Measurements from ENCODE around the gene DNHD1. TPM values are rescaled to one million over a fixed set of nuclear protein-coding genes. Genes with fewer than 3 reads are reported as not detected.
A peak's percentile ranks its signal among the peaks of the same experiment; 100 is the strongest.

DNHD1 gene
- total and polyA plus RNA-seq, 2 of the 13 experiments (the other 11 are each of a cell fraction or from before 2014, with no cell fraction given): 2.7 to 9.3 TPM

DNA sequence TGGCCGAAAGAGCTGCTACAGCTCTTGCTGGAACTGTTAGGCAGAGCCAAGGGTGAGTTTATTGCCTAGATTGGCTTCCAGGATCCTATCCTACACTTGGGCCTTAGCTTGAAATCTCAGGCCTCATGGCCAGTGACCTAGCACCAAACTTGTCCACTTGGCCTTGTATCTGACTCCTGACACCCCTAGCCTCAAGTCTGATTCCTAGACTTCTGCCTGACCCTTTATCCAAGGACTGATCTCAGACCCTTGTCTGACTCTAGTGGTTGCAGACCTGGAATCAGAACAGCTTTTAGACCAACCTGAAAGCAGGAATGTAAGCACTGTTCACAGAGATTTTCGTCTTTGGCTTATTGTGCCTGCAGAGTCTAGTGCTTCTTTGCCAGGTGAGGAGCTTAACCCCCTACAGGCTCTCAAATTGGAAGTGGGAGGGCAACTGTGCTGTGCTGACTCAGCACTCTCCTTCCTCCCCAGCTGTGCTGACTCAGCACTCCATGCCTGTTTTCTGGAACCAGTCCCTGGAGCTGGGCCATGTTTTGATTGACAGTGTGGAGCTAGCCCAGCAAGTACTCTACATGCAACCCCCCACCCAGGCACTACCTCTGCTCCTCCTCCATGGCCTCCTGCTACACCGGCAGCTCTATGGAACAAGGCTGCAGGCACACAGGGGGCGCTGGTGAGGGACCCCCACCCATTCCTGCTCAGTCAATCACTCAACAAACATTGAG is 71.3 kb downstream of the DNHD1 start (continued):
- no peak for TF ChIP-seq GZF1 (CRISPR knock-in tag; IDR thresholded peaks at IDR 0.05)
- peak; percentile 100 for TF ChIP-seq MAFK (conservative IDR thresholded peaks at IDR 0.05 in 1 of 2, IDR thresholded peaks at IDR 0.05 in 1 of 2; ENCODE audit: low read length in 2 of 2)
- TF ChIP-seq HNF4A (CRISPR knock-in tag; IDR thresholded peaks at IDR 0.05): no peak
- TF ChIP-seq FOSL2 (CRISPR knock-in tag; IDR thresholded peaks at IDR 0.05): no peak
- no peak for TF ChIP-seq STAG1 (CRISPR knock-in tag; IDR thresholded peaks at IDR 0.05)

DNA sequence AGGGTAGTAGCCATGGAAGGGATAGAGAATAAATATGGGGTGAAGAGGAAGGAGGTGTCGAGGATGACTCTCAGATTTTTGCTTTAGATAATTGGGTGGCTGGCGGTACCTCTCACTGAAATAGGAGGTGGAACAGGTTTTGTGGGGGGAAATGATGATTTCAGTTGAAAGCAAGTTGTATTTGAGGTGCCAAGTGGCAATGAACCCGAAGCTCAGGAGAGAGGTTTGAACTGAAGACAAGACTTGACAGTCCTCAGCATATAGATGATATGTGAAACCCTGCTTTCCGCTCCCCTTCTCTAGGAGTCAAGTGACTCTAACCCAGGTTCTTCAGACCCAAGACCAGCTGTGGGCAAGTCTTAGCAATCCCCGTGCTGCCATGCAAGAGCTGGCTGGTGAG is 72.6 kb downstream of the DNHD1 start:
- no peaks in the 10 kb centered on the region for H3K4me1 ChIP-seq (ENCODE audit: insufficient read depth, low read length)
- DNase-seq (ENCODE audit: low spot score) (no peak), FAIRE-seq (no peak), ATAC-seq (no peak)
- in situ Hi-C loops (cut with HindIII; ENCODE audit: extremely low pct_ligation_motif_present, low pct_unique_long_range_greater_than_20kb) (no loop called here), intact Hi-C loops (cut with micrococcal nuclease; ENCODE audit: unreplicated experiment) (no loop called here)
- H3K9me3 ChIP-seq (ENCODE audit: low read length): no peaks in the 10 kb centered on the region
- H4K20me1 ChIP-seq (ENCODE audit: insufficient read depth, low read length): no peaks in the 10 kb centered on the region
- BruUV-seq (replicated peaks): no TSS peak
- no peaks in the 10 kb centered on the region for H3K36me3 ChIP-seq (replicated peaks in 1 of 2; ENCODE audit: control insufficient read depth in 1 of 2, insufficient read depth in 2 of 2, low read length in 2 of 2)
- H3K9ac ChIP-seq (ENCODE audit: insufficient read depth, low read depth, low read length): no peak overlapping the region
- ChIA-PET CTCF (ENCODE audit: low intra/inter-chr PET ratio, low total read pairs) (no interaction called here), POLR2A (no interaction called here)
- no peaks in the 10 kb centered on the region for H3K79me2 ChIP-seq (ENCODE audit: insufficient read depth, low read length)
- no peak overlapping the region for H3K4me3 ChIP-seq (replicated peaks in 1 of 3; ENCODE audit: insufficient read depth in 1 of 3, low read depth in 2 of 3, low read length in 3 of 3)
- H3K27me3 ChIP-seq (ENCODE audit: control insufficient read depth in 1 of 2, insufficient read depth in 2 of 2, low read length in 2 of 2): no peaks in the 10 kb centered on the region
- H3K27ac ChIP-seq (ENCODE audit: extremely low read length, insufficient read depth, low read length): no peak overlapping the region
- H3K4me2 ChIP-seq (ENCODE audit: low read depth, low read length): no peak overlapping the region
- 74% methylated on average over 4 of the region's 5 CpGs for WGBS (ENCODE audit: low lambda C conversion rate)
- no peak overlapping the region for H2AFZ ChIP-seq (ENCODE audit: low read length)
- TF ChIP-seq, protein P1, sequence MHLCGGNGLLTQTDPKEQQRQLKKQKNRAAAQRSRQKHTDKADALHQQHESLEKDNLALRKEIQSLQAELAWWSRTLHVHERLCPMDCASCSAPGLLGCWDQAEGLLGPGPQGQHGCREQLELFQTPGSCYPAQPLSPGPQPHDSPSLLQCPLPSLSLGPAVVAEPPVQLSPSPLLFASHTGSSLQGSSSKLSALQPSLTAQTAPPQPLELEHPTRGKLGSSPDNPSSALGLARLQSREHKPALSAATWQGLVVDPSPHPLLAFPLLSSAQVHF (CRISPR knock-in tag; IDR thresholded peaks at IDR 0.05): no peak
- TF ChIP-seq, protein P2, sequence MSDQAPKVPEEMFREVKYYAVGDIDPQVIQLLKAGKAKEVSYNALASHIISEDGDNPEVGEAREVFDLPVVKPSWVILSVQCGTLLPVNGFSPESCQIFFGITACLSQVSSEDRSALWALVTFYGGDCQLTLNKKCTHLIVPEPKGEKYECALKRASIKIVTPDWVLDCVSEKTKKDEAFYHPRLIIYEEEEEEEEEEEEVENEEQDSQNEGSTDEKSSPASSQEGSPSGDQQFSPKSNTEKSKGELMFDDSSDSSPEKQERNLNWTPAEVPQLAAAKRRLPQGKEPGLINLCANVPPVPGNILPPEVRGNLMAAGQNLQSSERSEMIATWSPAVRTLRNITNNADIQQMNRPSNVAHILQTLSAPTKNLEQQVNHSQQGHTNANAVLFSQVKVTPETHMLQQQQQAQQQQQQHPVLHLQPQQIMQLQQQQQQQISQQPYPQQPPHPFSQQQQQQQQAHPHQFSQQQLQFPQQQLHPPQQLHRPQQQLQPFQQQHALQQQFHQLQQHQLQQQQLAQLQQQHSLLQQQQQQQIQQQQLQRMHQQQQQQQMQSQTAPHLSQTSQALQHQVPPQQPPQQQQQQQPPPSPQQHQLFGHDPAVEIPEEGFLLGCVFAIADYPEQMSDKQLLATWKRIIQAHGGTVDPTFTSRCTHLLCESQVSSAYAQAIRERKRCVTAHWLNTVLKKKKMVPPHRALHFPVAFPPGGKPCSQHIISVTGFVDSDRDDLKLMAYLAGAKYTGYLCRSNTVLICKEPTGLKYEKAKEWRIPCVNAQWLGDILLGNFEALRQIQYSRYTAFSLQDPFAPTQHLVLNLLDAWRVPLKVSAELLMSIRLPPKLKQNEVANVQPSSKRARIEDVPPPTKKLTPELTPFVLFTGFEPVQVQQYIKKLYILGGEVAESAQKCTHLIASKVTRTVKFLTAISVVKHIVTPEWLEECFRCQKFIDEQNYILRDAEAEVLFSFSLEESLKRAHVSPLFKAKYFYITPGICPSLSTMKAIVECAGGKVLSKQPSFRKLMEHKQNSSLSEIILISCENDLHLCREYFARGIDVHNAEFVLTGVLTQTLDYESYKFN (CRISPR knock-in tag; conservative IDR thresholded peaks at IDR 0.05): no peak
- no peak for TF ChIP-seq MIXL1 (CRISPR knock-in tag; IDR thresholded peaks at IDR 0.05)
- TF ChIP-seq, protein P3, sequence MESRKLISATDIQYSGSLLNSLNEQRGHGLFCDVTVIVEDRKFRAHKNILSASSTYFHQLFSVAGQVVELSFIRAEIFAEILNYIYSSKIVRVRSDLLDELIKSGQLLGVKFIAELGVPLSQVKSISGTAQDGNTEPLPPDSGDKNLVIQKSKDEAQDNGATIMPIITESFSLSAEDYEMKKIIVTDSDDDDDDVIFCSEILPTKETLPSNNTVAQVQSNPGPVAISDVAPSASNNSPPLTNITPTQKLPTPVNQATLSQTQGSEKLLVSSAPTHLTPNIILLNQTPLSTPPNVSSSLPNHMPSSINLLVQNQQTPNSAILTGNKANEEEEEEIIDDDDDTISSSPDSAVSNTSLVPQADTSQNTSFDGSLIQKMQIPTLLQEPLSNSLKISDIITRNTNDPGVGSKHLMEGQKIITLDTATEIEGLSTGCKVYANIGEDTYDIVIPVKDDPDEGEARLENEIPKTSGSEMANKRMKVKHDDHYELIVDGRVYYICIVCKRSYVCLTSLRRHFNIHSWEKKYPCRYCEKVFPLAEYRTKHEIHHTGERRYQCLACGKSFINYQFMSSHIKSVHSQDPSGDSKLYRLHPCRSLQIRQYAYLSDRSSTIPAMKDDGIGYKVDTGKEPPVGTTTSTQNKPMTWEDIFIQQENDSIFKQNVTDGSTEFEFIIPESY (CRISPR knock-in tag; IDR thresholded peaks at IDR 0.05): no peak
- TF ChIP-seq SIN3A (IDR thresholded peaks at IDR 0.05; ENCODE audit: borderline replicate concordance, low read depth, low read length): no peak
- TF ChIP-seq, protein P4, sequence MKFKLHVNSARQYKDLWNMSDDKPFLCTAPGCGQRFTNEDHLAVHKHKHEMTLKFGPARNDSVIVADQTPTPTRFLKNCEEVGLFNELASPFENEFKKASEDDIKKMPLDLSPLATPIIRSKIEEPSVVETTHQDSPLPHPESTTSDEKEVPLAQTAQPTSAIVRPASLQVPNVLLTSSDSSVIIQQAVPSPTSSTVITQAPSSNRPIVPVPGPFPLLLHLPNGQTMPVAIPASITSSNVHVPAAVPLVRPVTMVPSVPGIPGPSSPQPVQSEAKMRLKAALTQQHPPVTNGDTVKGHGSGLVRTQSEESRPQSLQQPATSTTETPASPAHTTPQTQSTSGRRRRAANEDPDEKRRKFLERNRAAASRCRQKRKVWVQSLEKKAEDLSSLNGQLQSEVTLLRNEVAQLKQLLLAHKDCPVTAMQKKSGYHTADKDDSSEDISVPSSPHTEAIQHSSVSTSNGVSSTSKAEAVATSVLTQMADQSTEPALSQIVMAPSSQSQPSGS (CRISPR knock-in tag; IDR thresholded peaks at IDR 0.05): no peak
- TF ChIP-seq ZNF567 (CRISPR knock-in tag; IDR thresholded peaks at IDR 0.05; ENCODE audit: borderline replicate concordance): no peak
- no peak for TF ChIP-seq ZNF337 (CRISPR knock-in tag; IDR thresholded peaks at IDR 0.05; ENCODE audit: borderline replicate concordance, low read depth)
- TF ChIP-seq, protein P5, sequence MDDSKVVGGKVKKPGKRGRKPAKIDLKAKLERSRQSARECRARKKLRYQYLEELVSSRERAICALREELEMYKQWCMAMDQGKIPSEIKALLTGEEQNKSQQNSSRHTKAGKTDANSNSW (CRISPR knock-in tag; IDR thresholded peaks at IDR 0.05; ENCODE audit: borderline replicate concordance): no peak
- no peak for TF ChIP-seq ZFX (CRISPR knock-in tag; IDR thresholded peaks at IDR 0.05; ENCODE audit: low read depth)
- no peak for TF ChIP-seq CBFB (CRISPR knock-in tag; IDR thresholded peaks at IDR 0.05)

Data from HepG2 (cell line).